Testis (tissue), 3 donors: ENCODE data around the gene DDAH1. TPM values are rescaled to one million over a fixed set of nuclear protein-coding genes. Genes with fewer than 3 reads are reported as not detected.
A peak's percentile ranks its signal among the peaks of the same experiment; 100 is the strongest.

Experiments
- DNase-seq: peaks from one replicate; pipeline ENCODE4 v3.0.0-alpha.2; 2019
- H3K27ac ChIP-seq, 2 donors: fragments of 200-600 bp; sonication (generic); one replicate each; pipeline ENCODE4 v1.5.1; 2019
- H3K27me3 ChIP-seq: fragments of 200-600 bp; sonication (generic); one replicate; pipeline ENCODE4 v1.5.1; 2019
- H3K36me3 ChIP-seq: fragments of 200-600 bp; sonication (generic); one replicate; pipeline ENCODE4 v1.5.1; 2017; ENCODE audit warnings: low read depth; ENCODE audit errors: missing control alignments
- H3K4me1 ChIP-seq: fragments of 200-600 bp; sonication (generic); one replicate; pipeline ENCODE4 v1.5.1; 2019
- H3K4me3 ChIP-seq, 2 donors: fragments of 200-600 bp; sonication (generic); one replicate each; pipeline ENCODE4 v1.5.1; 2017 to 2019
- H3K9me3 ChIP-seq: fragments of 200-600 bp; sonication (generic); one replicate; pipeline ENCODE4 v1.5.1; 2017
- POLR2A ChIP-seq: fragments of 450-650 bp; IDR thresholded peaks from one replicate; pipeline ENCODE4 v1.6.1; 2017; ENCODE audit warnings: antibody characterized with exemption, mild to moderate bottlenecking, moderate library complexity
- WGBS, 2 donors: methylation state at CpG; one replicate each; pipeline ENCODE4 v1.1.5; 2018; 5-methylcytosine and 5-hydroxymethylcytosine counted together
- intact Hi-C: fragments of 100-400 bp; cut with DNase I; formaldehyde crosslinking; loops from one replicate; pipeline ENCODE4 v1.15.1; 2023; ENCODE audit warnings: low total_unique reads
- polyA plus RNA-seq: library from polyadenylated mRNA; stranded (reverse); fragments of 350-450 nt; fragmentation: Illumina TruSeq; extraction: RNeasy Lipid Tissue Mini Kit (QIAGEN cat#74804); gene quantifications from one replicate; pipeline ENCODE4 v1.2.3, GENCODE V29; 2014; ENCODE audit warnings: low read depth, low replicate concordance; ENCODE audit not compliant: insufficient read depth
- total RNA-seq, 2 donors: library from RNA; depleted of rRNA; stranded (reverse); fragments of >200 nt; gene quantifications; one replicate each; pipeline ENCODE4 v1.2.3, GENCODE V29; 2016
- TF ChIP-seq, protein P1 (sequence below), 3 experiments: fragments of 450-650 bp in 2 of 3; fragments of 200-600 bp in 1 of 3; sonication (generic) in 1 of 3; IDR thresholded peaks; one replicate each; pipeline ENCODE4 v1.5.1; 2016 to 2019; ENCODE audit warnings: antibody characterized with exemption in 3 of 3, mild to moderate bottlenecking in 2 of 3, moderate library complexity in 1 of 3

DDAH1 gene
- total and polyA plus RNA-seq, 3 donors from 2014 or later = 45.3 to 71.3 (median 54.3) TPM

GRCh38 chr1:85315789-85316188, 149.2 kb downstream of the DDAH1 start:
- WGBS, 2 donors = 80 to 81% methylated on average over 8 of the region's 8 CpGs

GRCh38 chr1:85314726-85315125, 150.2 kb downstream of the DDAH1 start:
- Histone ChIP-seq H3K9me3 (no peaks in the 10 kb centered on the region), H3K36me3 (no peaks in the 10 kb centered on the region), H3K27me3 (no peaks in the 10 kb centered on the region), H3K4me1 (no peaks in the 10 kb centered on the region), H3K27ac (peak overlapping the region in 1 of 2 donors; percentile 79), H3K4me3 (no peak overlapping the region)
- intact Hi-C loops = loop anchor here (5.0 kb wide), 1 partner anchor 268 kb away; the partner anchor contains the start of gene CCN1
- TF ChIP-seq, protein P1, sequence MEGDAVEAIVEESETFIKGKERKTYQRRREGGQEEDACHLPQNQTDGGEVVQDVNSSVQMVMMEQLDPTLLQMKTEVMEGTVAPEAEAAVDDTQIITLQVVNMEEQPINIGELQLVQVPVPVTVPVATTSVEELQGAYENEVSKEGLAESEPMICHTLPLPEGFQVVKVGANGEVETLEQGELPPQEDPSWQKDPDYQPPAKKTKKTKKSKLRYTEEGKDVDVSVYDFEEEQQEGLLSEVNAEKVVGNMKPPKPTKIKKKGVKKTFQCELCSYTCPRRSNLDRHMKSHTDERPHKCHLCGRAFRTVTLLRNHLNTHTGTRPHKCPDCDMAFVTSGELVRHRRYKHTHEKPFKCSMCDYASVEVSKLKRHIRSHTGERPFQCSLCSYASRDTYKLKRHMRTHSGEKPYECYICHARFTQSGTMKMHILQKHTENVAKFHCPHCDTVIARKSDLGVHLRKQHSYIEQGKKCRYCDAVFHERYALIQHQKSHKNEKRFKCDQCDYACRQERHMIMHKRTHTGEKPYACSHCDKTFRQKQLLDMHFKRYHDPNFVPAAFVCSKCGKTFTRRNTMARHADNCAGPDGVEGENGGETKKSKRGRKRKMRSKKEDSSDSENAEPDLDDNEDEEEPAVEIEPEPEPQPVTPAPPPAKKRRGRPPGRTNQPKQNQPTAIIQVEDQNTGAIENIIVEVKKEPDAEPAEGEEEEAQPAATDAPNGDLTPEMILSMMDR (IDR thresholded peaks at IDR 0.05) = no peak
- no peak for TF ChIP-seq POLR2A
- DNase-seq = no peak

More at GRCh38 chr1:85315789-85316188, 149.2 kb downstream of the DDAH1 start:
- intact Hi-C loops = no loop called here
- Histone ChIP-seq H3K27ac (no peak overlapping the region), H3K4me3 (no peak overlapping the region), H3K9me3 (no peaks in the 10 kb centered on the region), H3K27me3 (no peaks in the 10 kb centered on the region), H3K4me1 (no peaks in the 10 kb centered on the region), H3K36me3 (no peaks in the 10 kb centered on the region)
- TF ChIP-seq, protein P1 (IDR thresholded peaks at IDR 0.05) = no peak
- no peak for TF ChIP-seq POLR2A
- no peak for DNase-seq

DNA sequence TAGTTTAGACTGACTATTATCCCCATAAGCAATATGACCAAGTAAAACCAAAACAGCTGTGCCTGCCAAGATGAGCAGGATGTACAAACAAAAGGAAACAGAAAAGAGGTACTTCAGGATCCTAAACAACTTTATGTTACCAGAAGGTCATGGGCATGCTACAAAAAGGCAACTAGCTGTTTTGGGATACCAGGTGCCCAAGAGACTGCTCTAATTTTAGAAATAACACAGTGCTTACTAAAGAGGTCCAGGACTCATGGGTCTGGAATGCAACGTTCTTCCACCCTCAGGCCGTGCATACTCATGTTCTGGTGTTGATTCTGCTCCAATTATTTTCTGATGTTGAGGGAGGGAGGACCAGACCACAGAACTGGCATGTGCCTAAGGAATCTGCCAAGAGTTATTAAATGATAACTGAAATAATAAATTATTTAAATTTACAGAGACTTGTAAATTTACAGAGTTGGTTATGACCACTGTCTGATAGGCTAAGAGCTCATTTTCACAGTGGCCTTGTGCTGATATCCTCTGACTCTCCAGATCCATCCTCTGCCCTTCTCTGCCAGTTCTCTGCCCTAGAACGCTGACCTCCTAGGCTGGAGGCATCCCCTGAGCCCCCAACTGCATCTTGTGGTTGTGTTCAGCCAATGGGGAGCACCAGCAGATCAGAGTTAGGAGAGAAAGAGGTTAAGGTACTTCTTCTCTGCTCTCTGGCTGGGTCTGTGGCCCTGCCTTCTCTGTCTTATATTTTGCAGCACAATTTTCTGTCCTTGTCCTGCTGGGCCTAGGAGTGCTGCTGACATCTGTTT, 150.9 kb downstream of the DDAH1 start:
- Histone ChIP-seq H3K36me3 (no peaks in the 10 kb centered on the region), H3K9me3 (no peaks in the 10 kb centered on the region), H3K27me3 (no peaks in the 10 kb centered on the region), H3K27ac (peak overlapping the region in 1 of 2 donors; percentile 79), H3K4me3 (no peak overlapping the region), H3K4me1 (no peaks in the 10 kb centered on the region)
- no peak for TF ChIP-seq POLR2A
- TF ChIP-seq, protein P1 (IDR thresholded peaks at IDR 0.05) = no peak
- peak; percentile 26 for DNase-seq
- intact Hi-C loops = loop anchor here (5.0 kb wide), 1 partner anchor 268 kb away; the partner anchor contains the start of gene CCN1
- WGBS, 2 donors = 28 to 49% methylated on average over 3 of the region's 3 CpGs

DNA sequence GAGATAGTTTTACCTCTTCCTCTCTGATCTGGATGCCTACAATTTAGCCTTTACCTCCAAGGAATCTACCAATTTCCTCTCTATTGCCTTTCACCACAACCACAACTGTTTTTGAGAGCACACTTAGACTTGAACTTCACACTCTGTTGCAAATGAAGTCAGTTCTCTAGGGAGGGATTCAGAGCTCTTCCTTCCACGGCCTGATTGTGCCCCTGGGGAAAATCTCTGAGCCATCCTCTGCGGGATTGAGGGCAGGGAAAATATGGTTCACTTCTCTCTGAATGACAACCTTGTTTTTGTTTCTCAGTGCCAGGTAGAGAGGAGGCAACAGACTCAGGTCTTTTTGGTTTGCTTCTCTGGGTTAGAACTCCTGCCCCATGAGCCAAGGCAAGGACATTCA, 153.1 kb downstream of the DDAH1 start:
- 40 to 66% methylated on average over 2 of the region's 2 CpGs for WGBS, 2 donors
- Histone ChIP-seq H3K27ac (no peak overlapping the region), H3K36me3 (no peaks in the 10 kb centered on the region), H3K4me3 (no peak overlapping the region), H3K27me3 (no peaks in the 10 kb centered on the region), H3K4me1 (no peaks in the 10 kb centered on the region), H3K9me3 (no peaks in the 10 kb centered on the region)
- TF ChIP-seq, protein P1 (IDR thresholded peaks at IDR 0.05) = no peak
- no peak for TF ChIP-seq POLR2A
- intact Hi-C loops = loop anchor here (5.0 kb wide), 1 partner anchor 270 kb away; the partner anchor contains the start of gene CCN1
- no peak for DNase-seq
